Nephron (organoid): ENCODE results near the gene TNK2.

Experiments used
- H3K27ac Mint-ChIP-seq, 3 experiments: 2 replicates each; pipeline ENCODE4 v1.8.0; 2020; ENCODE audit warnings: mixed read lengths in 3 of 3, mild to moderate bottlenecking in 2 of 3, moderate library complexity in 1 of 3
- H3K27me3 Mint-ChIP-seq: 2 replicates; pipeline ENCODE4 v1.8.0; 2021; ENCODE audit warnings: low read depth, mild to moderate bottlenecking, moderate library complexity, mixed read lengths
- H3K36me3 Mint-ChIP-seq: 2 replicates; pipeline ENCODE4 v1.8.0; 2020; ENCODE audit warnings: low read depth, mixed read lengths
- H3K4me1 Mint-ChIP-seq: 2 replicates; pipeline ENCODE4 v1.8.0; 2020; ENCODE audit warnings: mixed read lengths
- H3K4me3 Mint-ChIP-seq, 3 experiments: 2 replicates each; pipeline ENCODE4 v1.8.0; 2020; ENCODE audit warnings: mild to moderate bottlenecking in 3 of 3, mixed read lengths in 3 of 3, moderate library complexity in 2 of 3
- H3K9me3 Mint-ChIP-seq: 2 replicates; pipeline ENCODE4 v1.8.0; 2020; ENCODE audit warnings: mixed read lengths
- TF ChIP-seq, protein P1 (sequence below), 3 experiments: fragments of 200-600 bp; sonication (generic); IDR thresholded peaks; one replicate each; pipeline ENCODE4 v1.5.0; 2021; ENCODE audit warnings: antibody characterized with exemption in 3 of 3; ENCODE audit not compliant: unreplicated experiment in 3 of 3

Gene TNK2

DNA sequence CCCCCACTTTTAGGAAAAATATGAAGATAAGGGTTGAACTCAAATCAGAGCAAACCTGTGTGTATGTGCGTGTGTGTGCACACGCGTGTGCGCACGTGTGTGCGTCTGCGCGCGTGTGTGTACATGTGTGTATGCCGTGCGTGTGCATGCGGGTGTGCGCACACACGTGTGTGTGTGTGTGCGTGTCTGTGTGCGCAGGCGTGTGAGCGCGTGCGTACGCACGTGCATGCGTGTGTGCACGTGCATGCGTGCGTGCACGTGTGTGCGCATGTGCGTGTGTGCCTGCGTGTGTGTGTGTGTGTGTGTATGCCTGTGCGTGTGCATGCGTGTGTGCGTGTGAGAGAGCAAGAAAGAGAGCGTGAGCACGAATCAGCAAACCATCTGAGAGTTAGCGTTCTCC is 20.7 kb downstream of the TNK2 start:
- H3K36me3 Mint-ChIP-seq = peaks cover 14% of the 10 kb centered on the region
- H3K4me3 Mint-ChIP-seq = peak overlapping the region in 1 of 3 experiments; percentile 27
- no peak overlapping the region for H3K27ac Mint-ChIP-seq

DNA sequence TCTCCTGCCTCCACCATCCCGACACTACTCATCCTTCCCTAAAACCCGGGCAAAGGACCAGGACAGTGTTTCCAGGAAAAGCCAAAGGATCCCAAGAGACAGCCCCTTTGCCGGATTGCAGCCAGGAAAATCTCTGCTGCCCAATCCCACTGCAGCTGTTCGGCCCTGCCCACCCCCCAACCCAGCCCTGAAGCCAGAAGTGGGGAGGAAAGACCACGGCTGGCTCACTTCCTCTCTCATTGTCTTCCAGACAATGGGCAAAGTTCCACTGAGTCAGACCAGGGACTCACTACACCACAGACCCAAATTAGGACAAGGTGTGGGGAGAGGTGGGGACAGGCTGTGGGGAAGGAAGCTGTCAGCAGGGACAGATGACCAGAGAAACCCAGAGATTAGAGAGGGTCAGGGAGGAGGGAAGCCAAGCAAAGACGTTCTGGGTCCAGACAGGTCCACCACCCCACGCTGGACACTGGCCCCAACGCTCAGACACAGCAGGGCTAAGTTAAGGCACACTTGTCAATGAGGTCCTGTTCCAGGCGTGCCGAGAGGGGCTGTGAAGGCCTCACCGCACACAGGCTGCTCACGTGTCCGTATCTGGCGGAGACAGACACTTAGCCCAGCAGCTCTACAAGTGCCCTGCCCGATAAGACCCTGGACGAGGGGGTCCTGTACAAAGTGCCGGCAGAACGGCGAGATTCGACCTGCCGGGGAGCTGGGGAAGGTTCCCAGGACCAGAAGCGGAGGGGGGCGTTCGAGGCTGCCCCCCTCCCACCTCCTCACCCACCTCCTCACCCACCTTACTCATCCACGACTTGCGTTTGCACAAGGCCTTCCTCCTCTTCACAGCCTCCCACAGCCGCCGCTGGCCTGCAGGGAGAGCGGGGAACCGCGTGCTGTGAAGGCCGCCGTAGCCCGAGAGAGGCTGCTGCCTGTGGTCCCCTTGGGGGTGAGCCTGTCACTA is 21.9 kb downstream of the TNK2 start:
- H3K36me3 Mint-ChIP-seq = peaks cover 14% of the 10 kb centered on the region
- peaks cover 55% of the 10 kb centered on the region for H3K4me1 Mint-ChIP-seq
- H3K9me3 Mint-ChIP-seq = no peaks in the 10 kb centered on the region
- peak overlapping the region; percentile 77 to 93 (median 91) for H3K27ac Mint-ChIP-seq
- H3K27me3 Mint-ChIP-seq = peaks cover 3% of the 10 kb centered on the region
- TF ChIP-seq, protein P1, sequence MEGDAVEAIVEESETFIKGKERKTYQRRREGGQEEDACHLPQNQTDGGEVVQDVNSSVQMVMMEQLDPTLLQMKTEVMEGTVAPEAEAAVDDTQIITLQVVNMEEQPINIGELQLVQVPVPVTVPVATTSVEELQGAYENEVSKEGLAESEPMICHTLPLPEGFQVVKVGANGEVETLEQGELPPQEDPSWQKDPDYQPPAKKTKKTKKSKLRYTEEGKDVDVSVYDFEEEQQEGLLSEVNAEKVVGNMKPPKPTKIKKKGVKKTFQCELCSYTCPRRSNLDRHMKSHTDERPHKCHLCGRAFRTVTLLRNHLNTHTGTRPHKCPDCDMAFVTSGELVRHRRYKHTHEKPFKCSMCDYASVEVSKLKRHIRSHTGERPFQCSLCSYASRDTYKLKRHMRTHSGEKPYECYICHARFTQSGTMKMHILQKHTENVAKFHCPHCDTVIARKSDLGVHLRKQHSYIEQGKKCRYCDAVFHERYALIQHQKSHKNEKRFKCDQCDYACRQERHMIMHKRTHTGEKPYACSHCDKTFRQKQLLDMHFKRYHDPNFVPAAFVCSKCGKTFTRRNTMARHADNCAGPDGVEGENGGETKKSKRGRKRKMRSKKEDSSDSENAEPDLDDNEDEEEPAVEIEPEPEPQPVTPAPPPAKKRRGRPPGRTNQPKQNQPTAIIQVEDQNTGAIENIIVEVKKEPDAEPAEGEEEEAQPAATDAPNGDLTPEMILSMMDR (IDR thresholded peaks at IDR 0.05; ENCODE audit: unreplicated experiment in 3 of 3) = no peak
- H3K4me3 Mint-ChIP-seq = peak overlapping the region in 2 of 3 experiments; percentile 21 to 46

More for the DNA sequence above, 20.7 kb downstream of the TNK2 start:
- Mint-ChIP-seq H3K9me3 (no peaks in the 10 kb centered on the region), H3K27me3 (peaks cover 3% of the 10 kb centered on the region), H3K4me1 (peaks cover 64% of the 10 kb centered on the region)
- TF ChIP-seq, protein P1 (IDR thresholded peaks at IDR 0.05; ENCODE audit: unreplicated experiment in 3 of 3) = no peak

DNA sequence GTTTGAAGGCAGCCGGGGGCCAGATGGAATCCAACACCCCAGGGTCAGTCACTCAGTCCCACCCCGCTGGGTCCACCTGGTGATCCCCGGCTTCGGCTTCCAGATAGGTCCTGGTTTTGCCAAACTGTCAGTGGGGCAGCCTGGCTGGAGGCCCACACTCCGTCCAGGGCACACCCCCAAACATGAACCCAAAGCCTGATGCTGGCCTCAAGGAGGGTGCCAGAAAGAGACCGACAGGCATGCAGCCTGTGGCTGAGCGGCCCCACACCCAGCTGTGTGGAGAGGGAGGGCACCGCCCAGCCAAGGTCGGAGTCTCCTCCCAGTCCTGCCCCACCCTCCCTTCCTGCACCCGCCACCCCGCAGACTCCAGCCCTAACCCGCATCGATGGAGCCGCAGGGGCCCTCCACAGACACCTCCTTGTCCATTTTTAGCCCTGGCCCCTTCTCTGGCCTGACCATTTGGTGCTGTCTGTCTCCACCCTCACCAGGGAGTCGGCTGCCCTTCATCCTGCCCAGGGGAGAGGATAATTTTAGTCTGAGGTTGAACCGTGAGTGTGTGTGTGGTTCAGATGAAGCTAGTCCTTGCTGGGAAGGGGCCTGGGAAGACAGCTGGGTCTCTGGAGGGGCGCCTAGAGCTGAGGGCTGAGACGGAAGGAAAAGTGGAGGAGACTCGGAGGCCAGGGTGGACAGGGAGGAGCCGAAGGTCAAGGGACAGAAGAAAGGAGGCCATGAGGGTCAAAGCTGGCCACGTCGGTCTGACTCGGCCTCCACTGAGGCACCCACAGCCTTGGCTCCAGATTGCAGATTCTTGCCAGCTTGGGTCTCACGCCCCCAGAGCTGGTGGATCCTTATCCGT is 23.1 kb downstream of the TNK2 start:
- Mint-ChIP-seq H3K27me3 (peaks cover 3% of the 10 kb centered on the region), H3K9me3 (no peaks in the 10 kb centered on the region), H3K27ac (peak overlapping the region; percentile 77 to 93 (median 91)), H3K4me3 (peak overlapping the region in 2 of 3 experiments; percentile 42 to 73), H3K4me1 (peaks cover 51% of the 10 kb centered on the region), H3K36me3 (peaks cover 14% of the 10 kb centered on the region)
- TF ChIP-seq, protein P1 (IDR thresholded peaks at IDR 0.05; ENCODE audit: unreplicated experiment in 3 of 3) = no peak

DNA sequence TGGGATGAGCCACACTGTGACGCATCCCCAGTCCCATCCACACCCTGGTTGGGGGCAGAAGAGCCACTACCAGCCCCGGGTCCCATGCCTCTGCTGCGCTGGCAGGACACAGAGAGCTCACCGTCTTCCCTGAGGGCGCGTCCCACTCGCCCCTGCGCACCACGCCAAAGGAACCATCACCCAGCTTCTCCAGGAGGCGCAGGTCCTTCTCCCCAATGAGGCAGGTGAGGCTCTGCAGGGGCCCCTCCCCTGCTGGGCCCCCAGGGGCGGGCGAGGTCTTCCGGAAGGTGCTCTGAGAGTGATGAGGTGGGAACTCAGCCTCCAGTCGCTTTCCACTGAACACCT is 23.7 kb downstream of the TNK2 start:
- Mint-ChIP-seq H3K4me1 (peaks cover 47% of the 10 kb centered on the region), H3K27me3 (peaks cover 3% of the 10 kb centered on the region), H3K27ac (no peak overlapping the region), H3K36me3 (peaks cover 14% of the 10 kb centered on the region), H3K9me3 (no peaks in the 10 kb centered on the region), H3K4me3 (no peak overlapping the region)
- TF ChIP-seq, protein P1 (IDR thresholded peaks at IDR 0.05; ENCODE audit: unreplicated experiment in 3 of 3) = no peak

DNA sequence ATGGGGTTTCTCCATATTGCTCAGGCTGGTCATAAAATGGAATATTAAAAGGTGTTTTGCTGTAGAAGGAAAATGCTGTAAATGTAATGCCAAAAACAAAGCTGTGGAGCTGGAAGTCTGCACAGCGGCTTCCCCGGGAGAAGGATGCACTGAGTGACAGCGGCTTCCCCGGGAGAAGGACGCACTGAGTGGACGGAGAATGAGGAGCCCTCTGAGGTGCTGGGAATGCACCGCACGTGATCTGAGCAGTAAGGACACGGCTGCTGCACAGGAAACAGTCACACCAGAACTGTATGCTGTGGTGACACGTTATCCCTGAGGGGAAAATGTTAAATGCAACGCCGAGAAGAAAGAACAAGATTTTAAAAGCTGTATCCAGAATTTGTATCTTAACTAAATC is 24.6 kb downstream of the TNK2 start:
- TF ChIP-seq, protein P1 (IDR thresholded peaks at IDR 0.05; ENCODE audit: unreplicated experiment in 3 of 3) = no peak
- H3K9me3 Mint-ChIP-seq = no peaks in the 10 kb centered on the region
- peaks cover 38% of the 10 kb centered on the region for H3K4me1 Mint-ChIP-seq
- peak overlapping the region in 2 of 3 experiments; percentile 31 to 41 for H3K27ac Mint-ChIP-seq
- H3K36me3 Mint-ChIP-seq = peaks cover 14% of the 10 kb centered on the region
- peak overlapping the region in 2 of 3 experiments; percentile 52 to 60 for H3K4me3 Mint-ChIP-seq
- peaks cover 3% of the 10 kb centered on the region for H3K27me3 Mint-ChIP-seq
